NCI-H69 (cell line): ENCODE measurements around the gene SOAT2.
"Not testable (repeated sequence)": the region's sequence is repeated elsewhere in the genome, so short reads cannot be mapped to it uniquely, and the experiment has no call there.

Source experiments
- DNase-seq: peaks from one replicate; lab custom pipeline; 2025; lab: John Stamatoyannopoulos, UW

Gene SOAT2

DNA sequence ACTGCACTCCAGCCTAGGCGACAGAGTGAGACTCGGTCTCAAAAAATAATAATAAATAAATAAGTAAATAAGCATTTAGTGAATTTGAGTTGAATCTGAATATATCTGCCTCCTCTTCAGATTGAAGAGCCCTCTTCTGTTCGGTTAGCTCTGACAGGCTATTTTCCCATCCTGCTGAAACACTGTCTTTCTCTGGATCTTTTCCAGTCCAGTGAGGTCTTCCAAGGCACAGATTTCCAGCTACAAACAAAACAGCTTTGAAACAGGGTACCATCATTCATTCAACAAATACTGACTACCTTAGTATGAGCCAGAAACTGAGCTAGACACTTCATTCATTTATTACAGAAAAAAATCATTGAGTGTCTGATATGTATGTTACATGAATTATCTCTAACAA lies 16.9 kb upstream of the SOAT2 start:
- DNase-seq, result no peak

DNA sequence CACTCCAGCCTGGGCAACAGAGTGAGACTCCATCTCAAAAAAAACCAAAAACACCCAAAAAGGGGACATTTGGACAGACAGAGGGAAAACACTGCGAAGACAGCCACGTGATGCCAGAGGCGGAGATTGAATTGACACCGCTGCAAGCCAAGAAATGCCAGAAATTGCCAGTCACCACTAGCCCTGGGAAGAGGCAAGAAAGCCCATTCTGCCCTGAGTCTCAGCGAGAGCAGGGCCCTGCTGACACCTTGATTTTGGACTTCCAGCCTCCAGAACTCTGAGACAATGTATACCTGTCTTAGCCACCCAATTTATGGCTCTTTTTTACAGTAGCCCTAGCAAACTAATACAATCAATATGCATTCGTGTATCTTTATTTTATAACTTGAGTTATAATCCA lies 13.2 kb upstream of the SOAT2 start:
- no peak for DNase-seq

DNA sequence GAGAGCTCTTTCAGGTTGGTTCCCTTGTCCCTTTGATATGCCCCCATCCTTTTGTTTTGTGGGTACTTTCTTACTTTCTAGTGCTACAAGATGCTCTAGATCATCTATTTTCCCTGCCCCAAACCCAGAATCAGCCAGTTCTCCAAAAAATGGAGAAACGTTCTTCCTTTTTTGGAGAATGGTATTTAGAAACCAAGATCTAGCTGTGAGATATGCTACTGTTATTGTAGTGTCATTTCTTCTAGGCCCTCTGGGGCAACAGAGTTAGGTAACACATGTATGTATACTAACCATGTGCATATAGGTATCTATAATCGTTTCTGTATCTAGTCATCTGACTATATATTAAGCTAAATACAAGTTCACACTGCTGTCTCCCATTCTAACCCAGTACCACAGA lies 12.7 kb upstream of the SOAT2 start:
- DNase-seq, result no peak

GRCh38 chr12:53091756-53092155 lies 11.5 kb upstream of the SOAT2 start:
- DNase-seq, result peak; percentile 19

GRCh38 chr12:53093777-53094393 lies 9.4 kb upstream of the SOAT2 start:
- DNase-seq, result no peak

GRCh38 chr12:53094394-53094787 lies 8.9 kb upstream of the SOAT2 start:
- no peak for DNase-seq

- not testable (repeated sequence) for DNase-seq
These were observed 8.3 kb upstream of the SOAT2 start for GRCh38 chr12:53094796-53095595.

- not testable (repeated sequence) for DNase-seq
These were observed 7.7 kb upstream of the SOAT2 start for GRCh38 chr12:53095596-53095895.

DNA sequence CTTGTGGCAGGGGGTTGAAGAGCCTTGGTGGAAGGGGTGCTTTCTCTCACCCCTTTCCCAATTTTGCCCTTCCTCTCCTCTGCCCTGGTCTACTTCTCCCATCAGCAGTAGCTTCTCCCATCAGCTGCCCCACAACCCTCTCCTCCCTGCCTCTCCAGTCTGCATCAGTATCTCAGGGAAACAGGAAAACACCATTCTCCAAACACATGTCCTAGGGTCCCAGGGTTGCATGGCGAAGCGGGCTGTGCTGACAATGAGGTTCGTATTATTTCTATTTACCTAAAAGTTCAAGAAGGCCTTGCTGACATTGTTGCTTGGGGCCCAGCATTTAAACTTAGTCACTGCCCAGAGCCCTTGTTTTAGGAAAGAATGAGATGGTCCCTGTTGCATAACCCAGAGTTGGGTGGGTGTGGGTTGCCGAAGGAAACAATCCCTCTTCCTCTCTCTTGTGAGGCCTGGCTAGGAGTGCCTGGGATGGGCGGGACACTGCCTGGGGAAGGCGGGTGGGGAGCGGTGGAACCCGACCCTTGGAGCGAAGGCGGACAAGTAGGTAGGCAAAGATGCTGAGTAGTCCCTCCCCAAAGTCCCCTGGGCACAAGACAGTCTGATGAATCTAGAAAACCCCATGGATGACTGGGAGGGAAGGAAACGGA lies 7.1 kb upstream of the SOAT2 start:
- DNase-seq, result no peak

GRCh38 chr12:53096759-53097158 lies 6.5 kb upstream of the SOAT2 start:
- DNase-seq, result no peak

DNA sequence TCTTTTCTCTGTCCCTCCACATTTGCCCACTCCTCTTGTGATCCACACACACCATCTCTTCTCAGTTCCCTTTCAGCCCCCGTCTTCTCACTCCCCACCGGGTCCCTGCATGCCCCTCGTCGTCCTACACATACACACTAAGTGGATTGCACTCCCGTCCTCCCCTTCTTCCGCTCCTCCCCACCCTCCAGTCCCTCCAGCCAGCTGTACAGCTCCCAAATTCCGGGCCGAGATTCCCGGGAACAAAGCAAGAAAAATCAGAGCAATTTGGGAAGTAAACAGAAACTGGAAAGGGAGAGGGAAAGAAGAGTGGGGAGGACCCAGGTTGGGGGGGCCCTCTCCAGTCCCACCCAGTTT lies 6.1 kb upstream of the SOAT2 start:
- DNase-seq, result peak; percentile 71

- DNase-seq, result peak; percentile 85
These were observed 5.5 kb upstream of the SOAT2 start, which contains the start of gene IGFBP6 for GRCh38 chr12:53097564-53098353. TSS of gene IGFBP6 (plus strand) at chr12:53097667. CDS start at chr12:53097718, 51 bp downstream.

DNA sequence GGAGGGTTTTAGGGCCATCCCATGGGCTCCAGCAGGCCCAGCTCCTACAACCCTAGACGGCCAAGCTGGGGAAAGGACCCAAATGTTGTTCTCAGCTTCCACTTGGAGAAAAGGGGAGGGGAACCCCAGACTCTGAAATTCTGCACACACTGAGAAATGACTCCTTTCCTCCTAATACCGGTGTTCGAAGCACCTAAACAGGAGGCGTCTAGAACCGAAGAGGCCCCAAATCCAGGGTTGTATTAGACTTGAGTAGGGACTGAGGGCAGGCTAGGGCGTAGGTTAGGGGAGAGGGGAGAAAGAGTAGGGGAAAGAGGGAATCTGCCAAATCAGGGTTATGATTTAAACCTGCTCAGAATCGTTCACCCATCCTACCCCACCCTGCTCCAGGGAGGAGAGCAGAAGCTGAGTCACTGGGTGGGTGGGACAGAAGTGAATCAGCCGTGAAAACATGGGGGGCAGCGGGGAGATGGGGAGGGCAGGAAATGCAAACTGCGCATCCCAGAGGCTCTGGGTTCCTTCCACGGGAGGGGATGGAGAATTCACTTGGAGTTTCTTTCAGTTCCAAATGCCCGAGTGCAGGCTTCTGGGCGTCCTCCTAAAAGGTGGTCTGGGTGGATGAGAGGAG lies 4.8 kb upstream of the SOAT2 start:
- no peak for DNase-seq

- peak; percentile 80 for DNase-seq
These were observed 4.0 kb upstream of the SOAT2 start for GRCh38 chr12:53099071-53099882.

- no peak for DNase-seq
These were observed 2.7 kb upstream of the SOAT2 start for GRCh38 chr12:53100466-53101151.

- no peak for DNase-seq
These were observed 2.0 kb upstream of the SOAT2 start for GRCh38 chr12:53101266-53101665.

GRCh38 chr12:53101931-53102781 lies 1.1 kb upstream of the SOAT2 start:
- DNase-seq, result no peak

DNA sequence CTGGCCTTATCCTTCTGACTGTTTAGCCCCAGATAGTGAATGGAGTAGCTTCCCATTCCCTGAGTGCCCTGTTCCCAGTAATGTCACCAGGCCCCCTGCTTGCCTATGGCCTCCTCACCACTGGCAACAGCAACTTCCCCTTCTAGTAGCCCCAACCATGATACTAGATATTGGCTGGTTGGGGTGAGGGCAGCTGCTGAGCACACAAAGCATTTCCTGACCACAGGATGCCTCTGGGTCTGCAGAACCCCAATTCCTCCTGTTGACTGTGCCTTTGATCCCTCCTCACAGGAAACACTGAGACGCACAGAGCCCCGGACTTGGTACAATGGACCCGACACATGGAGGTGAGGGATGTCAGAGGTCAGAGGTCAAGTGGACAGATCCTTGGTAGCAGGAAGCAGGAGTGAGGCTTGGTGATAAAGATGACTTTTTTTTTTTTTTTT lies 597 bp downstream of the SOAT2 start:
- DNase-seq, result no peak

- no peak for DNase-seq
These were observed 2.0 kb downstream of the SOAT2 start for GRCh38 chr12:53105256-53105655.
